K562 (cell line): Measurements from ENCODE around the gene PRR19.

ENCODE experiments used
- CHD1 ChIP-seq: fragments of 200-600 bp; sonication (generic); IDR thresholded peaks from one replicate; pipeline ENCODE4 v1.6.1; 2012; ENCODE audit warnings: mild to moderate bottlenecking, moderate library complexity, low read length, inconsistent platforms
- CREB1 ChIP-seq, 2 experiments: sonication (generic) in 1 of 2; formaldehyde crosslinking in 1 of 2; IDR thresholded peaks; 2 replicates each; pipeline versions ENCODE4 v1.6.1 to v1.8.0; 2012 to 2022; ENCODE audit warnings: inconsistent platforms in 1 of 2, mild to moderate bottlenecking in 1 of 2, missing genetic modification reagents in 1 of 2, moderate library complexity in 1 of 2
- CTCF ChIP-seq, 3 experiments: IDR thresholded peaks in 2 of 3; conservative IDR thresholded peaks in 1 of 3; 2 replicates each; pipeline ENCODE4 v1.5.1; 2011 to 2012; ENCODE audit warnings: low read length in 3 of 3, mild to moderate bottlenecking in 3 of 3, control low read depth in 2 of 3, improper control_type of control experiment in 1 of 3, inconsistent platforms in 1 of 3, low read depth in 1 of 3, mixed read lengths in 1 of 3, moderate library complexity in 1 of 3; ENCODE audit not compliant: insufficient read depth in 2 of 3
- EP400 ChIP-seq: fragments of 450-650 bp; IDR thresholded peaks from 2 replicates; pipeline ENCODE4 v1.6.1; 2017; ENCODE audit warnings: antibody characterized with exemption, mild to moderate bottlenecking, moderate library complexity
- KLF13 ChIP-seq: fragments of 450-650 bp; IDR thresholded peaks from 2 replicates; pipeline ENCODE4 v1.6.1; 2016; ENCODE audit warnings: missing genetic modification characterization, low read depth, mild to moderate bottlenecking, missing compliant biosample characterization, moderate library complexity, borderline replicate concordance
- NUFIP1 ChIP-seq: fragments of 450-650 bp; IDR thresholded peaks from 2 replicates; pipeline ENCODE4 v1.6.1; 2018; ENCODE audit not compliant: partially characterized antibody
- POLR3G ChIP-seq: IDR thresholded peaks from 2 replicates; pipeline ENCODE4 v1.6.1; 2011; ENCODE audit not compliant: insufficient read length, insufficient replicate concordance; ENCODE audit errors: extremely low read depth
- SIN3A ChIP-seq, 2 experiments: fragments of 150-350 bp in 1 of 2; IDR thresholded peaks; 2 replicates each; pipeline ENCODE4 v1.6.1; 2011 to 2016; ENCODE audit warnings: borderline replicate concordance in 2 of 2, low read depth in 2 of 2, low read length in 2 of 2, mild to moderate bottlenecking in 2 of 2, moderate library complexity in 2 of 2; ENCODE audit not compliant: control insufficient read depth in 1 of 2
- TAF1 ChIP-seq: IDR thresholded peaks from 2 replicates; pipeline ENCODE4 v1.6.1; 2011; ENCODE audit warnings: mild to moderate bottlenecking, low read length, moderate library complexity; ENCODE audit not compliant: insufficient read depth, control insufficient read depth, severe bottlenecking; ENCODE audit errors: extremely low read depth
- ZNF239 ChIP-seq: fragments of 250-450 bp; sonication (Bioruptor Pico); IDR thresholded peaks from 2 replicates; pipeline ENCODE4 v1.4.0; 2020; ENCODE audit warnings: mild to moderate bottlenecking
- ZNF696 ChIP-seq: fragments of 250-450 bp; sonication (Bioruptor Pico); conservative IDR thresholded peaks from 2 replicates; pipeline ENCODE4 v1.4.0; 2020; ENCODE audit warnings: mild to moderate bottlenecking, moderate library complexity
- TF ChIP-seq, protein P1 (sequence below): sonication (generic); formaldehyde crosslinking; IDR thresholded peaks from 2 replicates; pipeline ENCODE4 v1.5.0; 2020; ENCODE audit warnings: missing genetic modification reagents

DNA sequence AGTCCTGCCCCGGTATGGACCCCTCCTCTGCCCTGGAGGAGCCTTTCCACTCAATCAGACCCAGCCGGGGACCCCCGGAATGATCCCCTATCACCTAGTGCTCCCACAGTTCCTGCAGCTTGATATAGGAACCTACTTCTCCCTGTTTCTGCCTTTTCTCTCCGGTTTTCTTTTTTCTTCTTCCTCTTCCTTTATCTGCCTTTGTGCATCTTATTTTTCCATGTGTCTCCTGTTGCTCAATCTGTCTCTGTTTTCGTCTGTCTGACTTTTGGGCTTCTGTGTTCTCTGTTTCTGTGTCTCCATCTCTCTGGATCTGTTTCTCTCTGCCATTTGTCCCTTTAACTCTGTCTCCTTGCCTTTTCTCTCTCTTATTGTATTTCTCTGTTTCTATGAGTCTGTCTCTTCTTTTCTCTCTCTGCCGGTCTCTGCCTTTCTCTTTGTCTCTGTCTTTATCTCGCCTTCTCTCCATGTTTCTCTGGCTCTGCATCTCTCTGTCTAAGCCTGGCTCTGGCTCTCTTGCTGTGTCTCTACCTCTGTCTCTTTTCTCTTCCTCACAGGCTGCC lies 33.5 kb downstream of the PRR19 start:
- no peak for TF ChIP-seq ZNF239 (CRISPR knock-in tag)
- TF ChIP-seq, protein P1, sequence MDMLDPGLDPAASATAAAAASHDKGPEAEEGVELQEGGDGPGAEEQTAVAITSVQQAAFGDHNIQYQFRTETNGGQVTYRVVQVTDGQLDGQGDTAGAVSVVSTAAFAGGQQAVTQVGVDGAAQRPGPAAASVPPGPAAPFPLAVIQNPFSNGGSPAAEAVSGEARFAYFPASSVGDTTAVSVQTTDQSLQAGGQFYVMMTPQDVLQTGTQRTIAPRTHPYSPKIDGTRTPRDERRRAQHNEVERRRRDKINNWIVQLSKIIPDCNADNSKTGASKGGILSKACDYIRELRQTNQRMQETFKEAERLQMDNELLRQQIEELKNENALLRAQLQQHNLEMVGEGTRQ (CRISPR knock-in tag): no peak
- no peak for TF ChIP-seq TAF1
- TF ChIP-seq CREB1 (IDR thresholded peaks at IDR 0.05): no peak
- no peak for TF ChIP-seq CREB1 (CRISPR knock-in tag; IDR thresholded peaks at IDR 0.05)
- no peak for TF ChIP-seq NUFIP1
- TF ChIP-seq KLF13 (tag): no peak
- TF ChIP-seq EP400: no peak
- TF ChIP-seq POLR3G: no peak
- no peak for TF ChIP-seq ZNF696 (CRISPR knock-in tag)
- TF ChIP-seq CHD1: no peak
- TF ChIP-seq CTCF (IDR thresholded peaks at IDR 0.05 in 2 of 3, conservative IDR thresholded peaks at IDR 0.05 in 1 of 3; ENCODE audit: insufficient read depth in 2 of 3, low read depth in 1 of 3, low read length in 3 of 3): no peak
- TF ChIP-seq SIN3A (IDR thresholded peaks at IDR 0.05; ENCODE audit: borderline replicate concordance in 2 of 2, control insufficient read depth in 1 of 2, low read depth in 2 of 2, low read length in 2 of 2): no peak
